ENCODE results near the gene CASKIN1. TPM values are rescaled to one million over a fixed set of nuclear protein-coding genes. Genes with fewer than 3 reads are reported as not detected.

CASKIN1 gene
- total and polyA plus RNA-seq, 10 of the 15 experiments (the other 5 are each of a cell fraction or from before 2014, with no cell fraction given): 0.03 to 0.33 (median 0.11) TPM; not detected in 5

- no peak overlapping the region for H3K4me3 ChIP-seq
- FAIRE-seq (no peak), ATAC-seq (no peak; the same call in 2 of the 3 replicates), DNase-seq (ENCODE audit: low read depth, low spot score) (no peak)
- H3K27ac ChIP-seq (ENCODE audit: control insufficient read depth, insufficient read depth): no peak overlapping the region
- WGBS (ENCODE audit: insufficient coverage, insufficient replicate concordance, low lambda C conversion rate, missing lambda C conversion rate): 39% methylated on average over 16 of the region's 16 CpGs
- ChIA-PET RAD21 (ENCODE audit: unreplicated experiment) (interaction anchor here (1.0 to 1.5 kb wide), 3 partner anchors 57 to 307 kb away, joined by 4 to 11 read pairs (median 10); partner anchors contain the start of gene ECI1), POLR2A (interaction anchor here (0.6 kb wide), 1 partner anchor 212 kb away, joined by 8 read pairs; no protein-coding TSS in a partner anchor), CTCF (interaction anchor here (0.5 to 2.0 kb wide), 9 partner anchors 17 to 313 kb away, joined by 3 to 10 read pairs (median 3); partner anchors contain the start of genes ECI1 and PGP), SMC1A (ENCODE audit: uncharacterized antibody, unreplicated experiment) (no interaction called here)
- in situ Hi-C loops (cut with MboI): no loop called here
- TF ChIP-seq DPF2 (IDR thresholded peaks at IDR 0.05) (no peak), NBN (IDR thresholded peaks at IDR 0.05) (no peak), TARDBP (IDR thresholded peaks at IDR 0.05; ENCODE audit: borderline replicate concordance) (no peak), CREM (IDR thresholded peaks at IDR 0.05; ENCODE audit: low read depth) (no peak), ZNF217 (IDR thresholded peaks at IDR 0.05) (no peak), ZNF384 (IDR thresholded peaks at IDR 0.05; ENCODE audit: borderline replicate concordance, low read depth, low read length) (no peak)
- TF ChIP-seq, protein P1, sequence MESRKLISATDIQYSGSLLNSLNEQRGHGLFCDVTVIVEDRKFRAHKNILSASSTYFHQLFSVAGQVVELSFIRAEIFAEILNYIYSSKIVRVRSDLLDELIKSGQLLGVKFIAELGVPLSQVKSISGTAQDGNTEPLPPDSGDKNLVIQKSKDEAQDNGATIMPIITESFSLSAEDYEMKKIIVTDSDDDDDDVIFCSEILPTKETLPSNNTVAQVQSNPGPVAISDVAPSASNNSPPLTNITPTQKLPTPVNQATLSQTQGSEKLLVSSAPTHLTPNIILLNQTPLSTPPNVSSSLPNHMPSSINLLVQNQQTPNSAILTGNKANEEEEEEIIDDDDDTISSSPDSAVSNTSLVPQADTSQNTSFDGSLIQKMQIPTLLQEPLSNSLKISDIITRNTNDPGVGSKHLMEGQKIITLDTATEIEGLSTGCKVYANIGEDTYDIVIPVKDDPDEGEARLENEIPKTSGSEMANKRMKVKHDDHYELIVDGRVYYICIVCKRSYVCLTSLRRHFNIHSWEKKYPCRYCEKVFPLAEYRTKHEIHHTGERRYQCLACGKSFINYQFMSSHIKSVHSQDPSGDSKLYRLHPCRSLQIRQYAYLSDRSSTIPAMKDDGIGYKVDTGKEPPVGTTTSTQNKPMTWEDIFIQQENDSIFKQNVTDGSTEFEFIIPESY (IDR thresholded peaks at IDR 0.05): no peak
- no peak overlapping the region for H3K4me2 ChIP-seq (ENCODE audit: control insufficient read depth, insufficient read depth)
- no peaks in the 10 kb centered on the region for H3K36me3 ChIP-seq (ENCODE audit: control insufficient read depth in 2 of 2, insufficient read depth in 2 of 2, low read length in 1 of 2)
- H3K4me1 ChIP-seq (ENCODE audit: control insufficient read depth, insufficient read depth, low read length): no peaks in the 10 kb centered on the region; the same call in 1 of the 2 replicates
- H3K79me2 ChIP-seq (ENCODE audit: control insufficient read depth, insufficient read depth, low read length): no peaks in the 10 kb centered on the region
- BruUV-seq (replicated peaks): no TSS peak
- H4K20me1 ChIP-seq (ENCODE audit: control insufficient read depth, insufficient read depth): no peaks in the 10 kb centered on the region
- H3K9me3 ChIP-seq (replicated peaks; ENCODE audit: control insufficient read depth, insufficient read depth, low read length): no peaks in the 10 kb centered on the region
- H3K27me3 ChIP-seq (replicated peaks in 1 of 2; ENCODE audit: control insufficient read depth in 2 of 2, insufficient read depth in 2 of 2, low read length in 1 of 2): peaks cover 12 to 15% of the 10 kb centered on the region in 2 experiments
- no peak overlapping the region for H2AFZ ChIP-seq (ENCODE audit: control insufficient read depth, low read depth, low read length)
- H3K9ac ChIP-seq (ENCODE audit: control insufficient read depth, insufficient read depth, low read length): no peak overlapping the region
- intact Hi-C loops (cut with micrococcal nuclease; ENCODE audit: unreplicated experiment): loop anchor here (2.0 kb wide), 1 partner anchor 307 kb away; no protein-coding TSS in a partner anchor
Observed at GRCh38 chr16:2194166-2194834, 2.1 kb downstream of the CASKIN1 start.
